K562 (cell line): ENCODE data around the gene LHX3. TPM values are rescaled to one million over a fixed set of nuclear protein-coding genes. Genes with fewer than 3 reads are reported as not detected.

Source experiments
- ATAC-seq: fragments of 200-7000 bp; cut with Tn5 transposase; 3 replicates; pipeline ENCODE4 v1.9.1; 2020; ENCODE audit warnings: moderate library complexity
- BruUV-seq: library from RNA; stranded (reverse); fragments of 400-500 nt; replicated peaks from 2 replicates; lab custom pipeline; 2021; lab: Mats Ljungman, UMichigan
- CTCF ChIA-PET: fragments of 300-600 bp; formaldehyde crosslinking; extraction: SDS; loops from one replicate; lab custom pipeline; 2021; ENCODE audit warnings: low intra/inter-chr PET ratio; lab: Yijun Ruan, JAX
- POLR2A ChIA-PET: fragments of 300-600, 350-650 bp; sonication (Branson Sonifier 250); formaldehyde crosslinking; extraction: SDS; loops from one replicate; lab custom pipeline; 2021; ENCODE audit warnings: antibody characterized with exemption, inconsistent platforms; lab: Yijun Ruan, JAX
- DNase-seq, 4 experiments: peaks; one replicate each; pipeline versions ENCODE4 v3.0.0 to v3.0.0-alpha.2; 2011 to 2018; ENCODE audit warnings: low spot score in 3 of 4, mixed read lengths in 3 of 4; ENCODE audit errors: extremely low read depth in 1 of 4
- FAIRE-seq: peaks from 2 replicates; lab custom pipeline; 2011; peaks lifted over from hg19 to GRCh38; lab: Jason Lieb, UNC
- H2AFZ ChIP-seq: 2 replicates; pipeline ENCODE4 v1.6.0; 2011; ENCODE audit warnings: low read depth, low read length, control low read depth, inconsistent platforms
- H3K27ac ChIP-seq: fragments of 200-600 bp; 3 replicates; pipeline ENCODE4 v1.8.0; 2011; ENCODE audit warnings: low read depth, mild to moderate bottlenecking, control low read depth, inconsistent platforms, low read length, moderate library complexity, mixed read lengths; ENCODE audit errors: extremely low read depth
- H3K27me3 ChIP-seq, 2 experiments: fragments of 300-600 bp in 1 of 2; 2 replicates in 1 of 2; 3 replicates in 1 of 2; pipeline versions ENCODE4 v1.6.0 to v1.8.0; 2011; ENCODE audit warnings: inconsistent platforms in 2 of 2, low read length in 2 of 2, mild to moderate bottlenecking in 1 of 2, mixed read lengths in 1 of 2, moderate library complexity in 1 of 2; ENCODE audit not compliant: control insufficient read depth in 2 of 2, insufficient read depth in 2 of 2
- H3K36me3 ChIP-seq: fragments of 300-600 bp; 3 replicates; pipeline ENCODE4 v1.8.0; 2011; ENCODE audit warnings: mild to moderate bottlenecking, low read length, inconsistent platforms; ENCODE audit not compliant: control insufficient read depth, insufficient read depth
- H3K4me1 ChIP-seq, 2 experiments: fragments of 200-600 bp in 1 of 2; replicated peaks in 1 of 2; 2 replicates in 1 of 2; 3 replicates in 1 of 2; pipeline versions ENCODE4 v1.5.1 to v1.8.0; 2011; ENCODE audit warnings: inconsistent platforms in 2 of 2, low read length in 2 of 2, mild to moderate bottlenecking in 1 of 2, mixed read lengths in 1 of 2, moderate library complexity in 1 of 2; ENCODE audit not compliant: control insufficient read depth in 2 of 2, insufficient read depth in 2 of 2
- H3K4me2 ChIP-seq: 2 replicates; pipeline ENCODE4 v1.6.1; 2011; ENCODE audit warnings: low read length, control low read depth, inconsistent platforms, mixed read lengths; ENCODE audit not compliant: insufficient read depth
- H3K4me3 ChIP-seq: fragments of 200-600 bp; sonication (generic), shearing (Covaris generic); 2 replicates; pipeline ENCODE4 v1.5.1; 2016; ENCODE audit warnings: control low read depth, inconsistent platforms
- H3K79me2 ChIP-seq: fragments of 200-600 bp; 3 replicates; pipeline ENCODE4 v1.8.0; 2011; ENCODE audit warnings: low read length, inconsistent platforms; ENCODE audit not compliant: control insufficient read depth, insufficient read depth
- H3K9ac ChIP-seq, 2 experiments: 2 replicates each; pipeline versions ENCODE4 v1.6.0 to v1.6.1; 2011; ENCODE audit warnings: low read depth in 2 of 2, low read length in 2 of 2, control low read depth in 1 of 2, inconsistent platforms in 1 of 2, mild to moderate bottlenecking in 1 of 2, mixed read lengths in 1 of 2; ENCODE audit not compliant: insufficient read depth in 1 of 2
- H3K9me1 ChIP-seq: one replicate; pipeline ENCODE4 v1.6.0; 2011; ENCODE audit warnings: inconsistent platforms, mild to moderate bottlenecking, low read length, moderate library complexity; ENCODE audit not compliant: control insufficient read depth, insufficient read depth
- H3K9me3 ChIP-seq: replicated peaks from 2 replicates; pipeline ENCODE4 v1.5.1; 2011; ENCODE audit warnings: low read depth, low read length, inconsistent platforms; ENCODE audit not compliant: control insufficient read depth, insufficient read depth
- H4K20me1 ChIP-seq: replicated peaks from 2 replicates; pipeline ENCODE4 v1.6.1; 2011; ENCODE audit warnings: low read length, inconsistent platforms, mixed read lengths; ENCODE audit not compliant: control insufficient read depth, insufficient read depth
- CHAMP1 ChIP-seq: fragments of 450-650 bp; IDR thresholded peaks from 2 replicates; pipeline ENCODE4 v1.6.1; 2016; ENCODE audit warnings: mild to moderate bottlenecking
- ZBTB40 ChIP-seq, 2 experiments: fragments of 450-650 bp in 1 of 2; sonication (generic) in 1 of 2; formaldehyde crosslinking in 1 of 2; IDR thresholded peaks; 2 replicates each; pipeline versions ENCODE4 v1.7.1 to v1.9.0; 2016 to 2022; ENCODE audit warnings: inconsistent platforms in 1 of 2, mild to moderate bottlenecking in 1 of 2, missing genetic modification reagents in 1 of 2
- ZNF280A ChIP-seq: fragments of 450-650 bp; IDR thresholded peaks from 2 replicates; pipeline ENCODE4 v1.6.1; 2018; ENCODE audit warnings: mild to moderate bottlenecking, low read depth; ENCODE audit not compliant: partially characterized antibody
- WGBS: fragments of 100-300 bp; shearing (Covaris generic); methylation state at CpG from one replicate; pipeline ENCODE4 v1.1.6; 2016; ENCODE audit warnings: low coverage, mixed read lengths; ENCODE audit not compliant: insufficient coverage; ENCODE audit errors: missing lambda C conversion rate; 5-methylcytosine and 5-hydroxymethylcytosine counted together
- in situ Hi-C: fragments of 300-500 bp; cut with MboI; formaldehyde crosslinking; loops from 4 replicates; pipeline ENCODE4 v1.15.0; 2018; ENCODE audit warnings: inconsistent platforms, mixed read lengths
- intact Hi-C: fragments of 100-400 bp; cut with micrococcal nuclease; formaldehyde crosslinking; loops from 2 replicates; pipeline ENCODE4 v1.14.2; 2022
- polyA plus RNA-seq, 8 experiments: library from polyadenylated mRNA; depleted of rRNA in 4 of 8; stranded (reverse) in 5 of 8; unstranded in 3 of 8; fragments of >200 nt; fragmentation: Nextera tagmentation in 2 of 8; fragmentation: Illumina TruSeq in 1 of 8; extraction: Ambion mirVana in 2 of 8; extraction: Trizol in 1 of 8; gene quantifications; 2 replicates each; pipeline versions ENCODE4 v1.2.1 to v1.2.3, GENCODE V29; 2011 to 2014; ENCODE audit warnings: inconsistent platforms in 1 of 8, missing spikeins in 1 of 8
- total RNA-seq, 7 experiments: library from RNA; depleted of rRNA in 6 of 7; stranded (reverse); fragments of >200 nt in 6 of 7; fragmentation: Illumina TruSeq in 2 of 7; extraction: Trizol in 2 of 7; gene quantifications; 2 replicates each; pipeline versions ENCODE4 v1.2.1 to v1.2.3, GENCODE V29; 2011 to 2021; ENCODE audit warnings: low replicate concordance in 1 of 7

LHX3 gene
- total and polyA plus RNA-seq, 9 of the 15 experiments (the other 6 are each of a cell fraction or from before 2014, with no cell fraction given), result 0.09 TPM; not detected in 8

- no peak overlapping the region for H3K4me2 ChIP-seq
- H2AFZ ChIP-seq, result no peak overlapping the region
- H3K9me1 ChIP-seq, result peaks cover 2% of the 10 kb centered on the region
- H3K4me1 ChIP-seq, result peaks cover 0 to 53% of the 10 kb centered on the region in 2 experiments; a peak in 2 of 5 replicates
- FAIRE-seq (no peak), DNase-seq (no peak), ATAC-seq (no peak)
- peaks cover 24 to 51% of the 10 kb centered on the region in 2 experiments; a peak in 4 of 5 replicates for H3K27me3 ChIP-seq
- H3K36me3 ChIP-seq, result no peaks in the 10 kb centered on the region
- H3K9me3 ChIP-seq, result no peaks in the 10 kb centered on the region
- POLR2A ChIA-PET, result interaction anchor here (0.6 to 0.7 kb wide), 2 partner anchors 18 to 867 kb away, joined by 4 read pairs; no protein-coding TSS in a partner anchor
- CTCF ChIA-PET, result interaction anchor here (0.6 kb wide), 1 partner anchor 65 kb away, joined by 3 read pairs; no protein-coding TSS in a partner anchor
- intact Hi-C loops (no loop called here), in situ Hi-C loops (no loop called here)
- WGBS, result 5% methylated on average over 22 of the region's 22 CpGs
- no peak overlapping the region for H3K4me3 ChIP-seq
- H3K79me2 ChIP-seq, result no peaks in the 10 kb centered on the region
- no peak overlapping the region for H3K27ac ChIP-seq
- BruUV-seq, result no TSS peak
- peaks cover 8% of the 10 kb centered on the region for H4K20me1 ChIP-seq
- H3K9ac ChIP-seq, result peak overlapping the region in 1 of 2 experiments; percentile 35; a peak in 2 of 4 replicates
- TF ChIP-seq CHAMP1 (no peak), ZBTB40 (IDR thresholded peaks at IDR 0.05) (no peak), ZBTB40 (CRISPR knock-in tag; IDR thresholded peaks at IDR 0.05) (no peak), ZNF280A (no peak)
These were observed 57.7 kb downstream of the LHX3 start for GRCh38 chr9:136147038-136147889.
